Measurements from ENCODE around the gene FAM89A. TPM values are rescaled to one million over a fixed set of nuclear protein-coding genes. Genes with fewer than 3 reads are reported as not detected.

The FAM89A gene
- total RNA-seq, 2 experiments from 2014 or later, result 14.3 to 15.1 TPM

Other genes with a start within 250 kb of the FAM89A start
- gene C1orf198, start 171.7 kb downstream of the FAM89A start, total RNA-seq, result 1 to 10 TPM; 6.4 to 7.2 TPM
- gene TTC13, start 61.4 kb downstream of the FAM89A start, total RNA-seq, result 10 to 100 TPM; 17.3 to 18.3 TPM
- gene ARV1, start 61.2 kb downstream of the FAM89A start, total RNA-seq, result 10 to 100 TPM; 12.7 to 13.8 TPM
- gene TRIM67, start 121.8 kb upstream of the FAM89A start, total RNA-seq, result not detected
- gene GNPAT, start 201.0 kb upstream of the FAM89A start, total RNA-seq, result 10 to 100 TPM; 56.2 to 60.3 TPM

Data from activated CD4-positive, alpha-beta memory T cell treated with anti-CD3 and anti-CD28 coated beads for 36 hours (primary cell).